ENCODE results near the gene ALDH16A1. TPM values are rescaled to one million over a fixed set of nuclear protein-coding genes. Genes with fewer than 3 reads are reported as not detected.

Gene ALDH16A1
- total RNA-seq, 4 donors from 2014 or later, result 35.4 to 80.4 (median 50.3) TPM

- no peak for TF ChIP-seq CTCF (IDR thresholded peaks at IDR 0.05; ENCODE audit: low read depth)
These were observed 28.1 kb downstream of the ALDH16A1 start for GRCh38 chr19:49481020-49481683.

GRCh38 chr19:49486232-49486631, 33.2 kb downstream of the ALDH16A1 start:
- TF ChIP-seq CTCF (IDR thresholded peaks at IDR 0.05; ENCODE audit: low read depth), result no peak

- TF ChIP-seq CTCF (IDR thresholded peaks at IDR 0.05; ENCODE audit: low read depth), result no peak
These were observed 33.8 kb downstream of the ALDH16A1 start for GRCh38 chr19:49486710-49487276.

GRCh38 chr19:49487277-49488045, 34.4 kb downstream of the ALDH16A1 start, which contains the start of gene RPL13A:
TSS of gene RPL13A (plus strand) at chr19:49487608. CDS start at chr19:49487630, 22 bp downstream.
- no peak for TF ChIP-seq CTCF (IDR thresholded peaks at IDR 0.05; ENCODE audit: low read depth)

- TF ChIP-seq CTCF (IDR thresholded peaks at IDR 0.05; ENCODE audit: low read depth), result no peak
These were observed 35.2 kb downstream of the ALDH16A1 start for GRCh38 chr19:49488046-49488862.

GRCh38 chr19:49488863-49489537, 36.0 kb downstream of the ALDH16A1 start:
- no peak for TF ChIP-seq CTCF (IDR thresholded peaks at IDR 0.05; ENCODE audit: low read depth)
